Measurements from ENCODE around the gene HMGN5. TPM values are rescaled to one million over a fixed set of nuclear protein-coding genes. Genes with fewer than 3 reads are reported as not detected.

HMGN5 gene
- total and polyA plus RNA-seq, 2 of the 4 experiments (the other 2 are of a cell fraction): 0.72 to 3.4 TPM

- no peaks in the 10 kb centered on the region for H3K36me3 ChIP-seq (ENCODE audit: control insufficient read depth, insufficient read depth, low read length)
- H3K56ac ChIP-seq (ENCODE audit: extremely low read depth, insufficient read depth, low read length): no peak overlapping the region
- H4K5ac ChIP-seq (ENCODE audit: low read depth, low read length): no peak overlapping the region
- 83 to 100% methylated on average over 1 of the region's 2 CpGs for WGBS, 2 experiments (ENCODE audit: extremely low coverage in 2 of 2, insufficient read length in 1 of 2)
- no peak overlapping the region for H3K9ac ChIP-seq (ENCODE audit: low read depth, low read length)
- no peaks in the 10 kb centered on the region for H3K4me1 ChIP-seq (ENCODE audit: control insufficient read depth, insufficient read depth, low read length)
- no peak overlapping the region for H2BK5ac ChIP-seq (ENCODE audit: low read depth, low read length, poor library complexity, severe bottlenecking)
- DNase-seq (no peak), ATAC-seq (ENCODE audit: low read depth) (no peak)
- no peak overlapping the region for H3K4me3 ChIP-seq (ENCODE audit: insufficient read depth, low read depth, low read length)
- no peak overlapping the region for H4K8ac ChIP-seq (ENCODE audit: low read depth in 2 of 2, low read length in 2 of 2)
- H2BK15ac ChIP-seq (ENCODE audit: low read depth, low read length): no peak overlapping the region
- dilution Hi-C loops (cut with HindIII; ENCODE audit: low sequenced_read_pairs, unreplicated experiment) (no loop called here), in situ Hi-C loops (cut with MboI; ENCODE audit: low sequenced_read_pairs) (no loop called here), intact Hi-C loops (cut with micrococcal nuclease) (no loop called here)
- no peak overlapping the region for H3K14ac ChIP-seq (replicated peaks; ENCODE audit: low read depth, low read length)
- no peaks in the 10 kb centered on the region for H4K20me1 ChIP-seq (ENCODE audit: insufficient read depth, low read length)
- no peak overlapping the region for H2BK120ac ChIP-seq (ENCODE audit: low read depth, low read length)
- no peak overlapping the region for H3K4ac ChIP-seq (ENCODE audit: low read depth, low read length)
- no peak overlapping the region for H3K27ac ChIP-seq (ENCODE audit: insufficient read depth, low read length)
- POLR2A ChIA-PET (ENCODE audit: unreplicated experiment): no interaction called here
- no peaks in the 10 kb centered on the region for H3K27me3 ChIP-seq (ENCODE audit: control insufficient read depth, insufficient read depth, low read length)
- H4K91ac ChIP-seq (ENCODE audit: insufficient read depth, low read depth, low read length): no peak overlapping the region
- no peak for TF ChIP-seq RAD21 (IDR thresholded peaks at IDR 0.05; ENCODE audit: low read length)
- no peak for TF ChIP-seq USF2 (IDR thresholded peaks at IDR 0.05; ENCODE audit: low read depth, low read length)
- TF ChIP-seq ELK1 (IDR thresholded peaks at IDR 0.05; ENCODE audit: borderline replicate concordance, low read depth, low read length): no peak
- no peak for TF ChIP-seq POLR2A (IDR thresholded peaks at IDR 0.05; ENCODE audit: low read depth, low read length)
- no peak for TF ChIP-seq MXI1 (IDR thresholded peaks at IDR 0.05; ENCODE audit: borderline replicate concordance, low read depth, low read length)
- no peak for TF ChIP-seq BHLHE40 (IDR thresholded peaks at IDR 0.05; ENCODE audit: low read depth, low read length)
- TF ChIP-seq CEBPB (IDR thresholded peaks at IDR 0.05; ENCODE audit: low read depth, low read length): no peak
- no peak for TF ChIP-seq RCOR1 (IDR thresholded peaks at IDR 0.05; ENCODE audit: insufficient replicate concordance, low read length)
- no peak for TF ChIP-seq RFX5 (IDR thresholded peaks at IDR 0.05; ENCODE audit: low read depth, low read length)
- no peak for TF ChIP-seq MAFK (IDR thresholded peaks at IDR 0.05; ENCODE audit: low read depth, low read length)
- no peak for TF ChIP-seq MAZ (IDR thresholded peaks at IDR 0.05; ENCODE audit: borderline replicate concordance, low read depth, low read length)
- TF ChIP-seq SMC3 (IDR thresholded peaks at IDR 0.05; ENCODE audit: low read depth, low read length): no peak
- H2AK5ac ChIP-seq (ENCODE audit: low read depth, low read length): no peak overlapping the region
- no peak overlapping the region for H2AK9ac ChIP-seq (replicated peaks; ENCODE audit: low read depth, low read length, poor library complexity)
- CTCF ChIA-PET: no interaction called here
- H2BK20ac ChIP-seq (ENCODE audit: low read depth, low read length): no peak overlapping the region
- no TSS peak for BruUV-seq (replicated peaks)
- no peak overlapping the region for H3K4me2 ChIP-seq (ENCODE audit: low read depth, low read length)
- H3K9me3 ChIP-seq (ENCODE audit: control insufficient read depth, insufficient read depth, low read length): no peaks in the 10 kb centered on the region
- H3K79me1 ChIP-seq (ENCODE audit: low read depth in 1 of 2, low read length in 2 of 2): no peaks in the 10 kb centered on the region
- H3K9me1 ChIP-seq (ENCODE audit: insufficient read depth, low read length): no peaks in the 10 kb centered on the region
- H3K18ac ChIP-seq (ENCODE audit: low read depth, low read length): no peak overlapping the region
- H2AFZ ChIP-seq (replicated peaks; ENCODE audit: low read length, poor library complexity): no peak overlapping the region
- H3K23ac ChIP-seq (ENCODE audit: low read depth, low read length): no peak overlapping the region
Measured at GRCh38 chrX:81114757-81115156, 87.0 kb downstream of the HMGN5 start.
